ENCODE results near the gene RPS6KB2.

RPS6KB2 gene

DNA sequence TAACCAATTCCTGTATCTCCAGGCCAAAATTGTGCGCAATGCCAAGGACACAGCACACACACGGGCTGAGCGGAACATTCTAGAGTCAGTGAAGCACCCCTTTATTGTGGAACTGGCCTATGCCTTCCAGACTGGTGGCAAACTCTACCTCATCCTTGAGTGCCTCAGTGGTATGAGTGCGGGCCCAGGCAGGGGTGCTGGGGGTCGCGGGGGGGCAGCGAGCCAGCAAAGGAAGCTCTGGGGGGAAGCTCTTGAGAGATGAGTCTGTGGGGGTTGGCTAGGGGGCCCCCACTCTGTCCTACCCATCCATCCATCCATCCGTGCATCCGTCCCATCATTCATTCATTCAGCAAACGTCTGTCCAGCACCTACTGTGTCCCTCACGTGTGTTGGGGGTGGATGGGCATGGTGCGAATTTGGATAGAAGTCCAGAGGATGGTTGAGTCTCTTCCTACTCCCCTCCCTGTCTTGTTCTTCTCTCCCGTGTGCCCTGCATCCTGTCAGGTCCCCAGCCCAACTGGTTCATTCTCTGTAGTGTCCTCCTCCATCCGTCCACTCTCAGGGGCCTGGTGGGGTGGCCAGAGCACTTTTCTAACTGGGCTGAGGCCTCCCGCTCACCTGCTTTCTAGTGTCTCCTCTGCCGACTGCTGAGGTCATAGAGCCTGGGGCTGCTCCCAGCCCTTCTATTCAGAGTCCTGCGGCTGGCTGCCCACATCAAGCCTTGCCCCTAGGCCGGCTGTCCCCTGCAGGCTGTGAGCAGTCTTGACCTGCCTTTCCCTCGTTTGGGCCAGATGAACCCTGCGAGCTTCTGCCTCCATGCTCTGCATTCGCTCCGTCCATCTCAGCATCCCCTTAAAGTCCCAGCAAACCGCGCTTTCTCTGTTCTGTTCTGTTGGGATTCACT, 3.3 kb downstream of the RPS6KB2 start:
- no peak for DNase-seq

DNA sequence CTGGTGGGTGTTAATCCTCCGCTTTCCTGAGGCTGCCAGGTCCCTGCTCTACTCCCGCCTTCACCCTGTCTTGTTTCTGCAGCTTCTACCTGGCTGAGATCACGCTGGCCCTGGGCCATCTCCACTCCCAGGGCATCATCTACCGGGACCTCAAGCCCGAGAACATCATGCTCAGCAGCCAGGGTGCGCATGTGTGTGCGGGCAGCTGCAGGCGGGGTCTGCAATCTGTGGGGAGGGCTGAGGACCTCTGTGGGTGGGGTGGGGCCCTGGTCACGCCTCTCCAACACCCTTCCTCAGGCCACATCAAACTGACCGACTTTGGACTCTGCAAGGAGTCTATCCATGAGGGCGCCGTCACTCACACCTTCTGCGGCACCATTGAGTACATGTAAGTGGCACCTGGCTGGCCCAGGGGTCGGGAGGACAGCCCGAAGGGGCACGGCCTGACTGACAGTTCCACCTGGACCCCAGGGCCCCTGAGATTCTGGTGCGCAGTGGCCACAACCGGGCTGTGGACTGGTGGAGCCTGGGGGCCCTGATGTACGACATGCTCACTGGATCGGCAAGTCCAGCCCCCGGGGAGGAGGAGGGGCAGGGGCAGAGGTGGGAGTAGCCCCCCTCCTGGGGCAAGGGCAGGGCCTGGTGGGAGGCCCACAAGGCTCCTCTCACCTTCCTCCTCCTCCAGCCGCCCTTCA, 4.5 kb downstream of the RPS6KB2 start:
- DNase-seq = no peak

DNA sequence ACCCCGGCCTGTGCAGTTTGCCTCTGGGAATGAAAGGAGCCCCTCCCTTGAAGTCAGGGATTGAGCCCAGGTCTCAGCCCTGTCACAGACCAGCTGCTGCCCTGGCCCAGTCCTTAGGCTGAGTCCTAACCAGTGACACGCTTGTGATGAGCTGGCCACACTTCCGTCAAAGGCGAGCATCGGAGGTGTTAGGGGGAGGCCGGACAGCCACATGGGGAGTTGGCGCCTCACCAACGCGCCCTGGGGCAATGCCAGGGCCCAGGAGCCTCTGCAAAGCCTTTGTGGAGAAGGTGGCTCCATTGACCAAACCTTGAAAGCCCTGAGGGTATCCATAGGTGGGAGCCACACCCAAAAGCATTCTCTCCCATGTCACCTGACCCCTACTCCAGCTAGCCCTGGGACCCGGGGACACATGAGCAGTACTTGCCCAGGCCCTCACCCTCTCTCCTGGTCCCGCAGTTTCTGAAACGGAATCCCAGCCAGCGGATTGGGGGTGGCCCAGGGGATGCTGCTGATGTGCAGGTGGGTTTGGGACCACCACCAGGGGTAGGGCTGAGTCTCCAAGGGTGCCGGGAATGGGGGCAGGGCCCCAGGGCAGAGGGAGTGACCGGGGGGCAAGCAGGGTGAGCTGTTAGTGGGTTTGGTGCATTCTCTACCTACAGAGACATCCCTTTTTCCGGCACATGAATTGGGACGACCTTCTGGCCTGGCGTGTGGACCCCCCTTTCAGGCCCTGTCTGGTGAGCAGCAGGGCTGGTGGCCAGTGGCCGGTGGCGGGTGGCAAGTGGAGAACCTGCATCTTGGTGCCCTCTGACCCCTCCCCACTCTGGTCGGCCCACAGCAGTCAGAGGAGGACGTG, 5.5 kb downstream of the RPS6KB2 start:
- no peak for DNase-seq

DNA sequence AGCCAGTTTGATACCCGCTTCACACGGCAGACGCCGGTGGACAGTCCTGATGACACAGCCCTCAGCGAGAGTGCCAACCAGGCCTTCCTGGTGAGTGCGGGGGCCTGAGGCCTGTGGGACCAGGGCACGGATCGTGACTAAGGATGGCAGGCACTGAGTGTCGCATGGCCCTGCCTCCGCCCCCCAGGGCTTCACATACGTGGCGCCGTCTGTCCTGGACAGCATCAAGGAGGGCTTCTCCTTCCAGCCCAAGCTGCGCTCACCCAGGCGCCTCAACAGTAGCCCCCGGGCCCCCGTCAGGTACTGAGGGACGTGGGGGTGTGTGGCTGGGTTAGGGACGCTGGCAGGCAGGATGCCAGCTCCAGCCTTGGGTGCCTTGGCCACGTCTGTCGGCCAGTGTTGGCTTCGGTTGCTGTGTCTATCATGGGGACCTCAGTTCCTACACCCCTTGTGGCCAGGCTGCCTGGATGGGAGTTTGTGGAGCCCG, 6.1 kb downstream of the RPS6KB2 start:
- no peak for DNase-seq

DNA sequence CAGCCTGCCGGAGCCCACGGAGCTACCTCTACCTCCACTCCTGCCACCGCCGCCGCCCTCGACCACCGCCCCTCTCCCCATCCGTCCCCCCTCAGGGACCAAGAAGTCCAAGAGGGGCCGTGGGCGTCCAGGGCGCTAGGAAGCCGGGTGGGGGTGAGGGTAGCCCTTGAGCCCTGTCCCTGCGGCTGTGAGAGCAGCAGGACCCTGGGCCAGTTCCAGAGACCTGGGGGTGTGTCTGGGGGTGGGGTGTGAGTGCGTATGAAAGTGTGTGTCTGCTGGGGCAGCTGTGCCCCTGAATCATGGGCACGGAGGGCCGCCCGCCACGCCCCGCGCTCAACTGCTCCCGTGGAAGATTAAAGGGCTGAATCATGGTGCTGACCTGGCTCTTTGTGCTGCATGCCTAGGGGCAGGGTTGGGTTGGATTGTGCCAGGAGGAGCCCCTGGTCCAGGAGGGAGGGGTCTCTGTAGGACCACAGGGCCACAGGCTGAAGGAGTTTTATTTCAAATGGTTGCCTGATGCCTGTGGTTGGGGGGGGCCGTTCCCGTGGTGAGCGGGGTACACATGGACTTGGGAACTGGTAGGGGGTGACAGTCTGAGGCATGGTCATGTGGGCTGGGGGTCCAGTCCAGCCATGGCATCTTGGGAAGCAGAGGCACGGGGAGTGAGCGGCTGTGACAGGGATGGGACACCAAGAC, 6.9 kb downstream of the RPS6KB2 start:
- DNase-seq = no peak

DNA sequence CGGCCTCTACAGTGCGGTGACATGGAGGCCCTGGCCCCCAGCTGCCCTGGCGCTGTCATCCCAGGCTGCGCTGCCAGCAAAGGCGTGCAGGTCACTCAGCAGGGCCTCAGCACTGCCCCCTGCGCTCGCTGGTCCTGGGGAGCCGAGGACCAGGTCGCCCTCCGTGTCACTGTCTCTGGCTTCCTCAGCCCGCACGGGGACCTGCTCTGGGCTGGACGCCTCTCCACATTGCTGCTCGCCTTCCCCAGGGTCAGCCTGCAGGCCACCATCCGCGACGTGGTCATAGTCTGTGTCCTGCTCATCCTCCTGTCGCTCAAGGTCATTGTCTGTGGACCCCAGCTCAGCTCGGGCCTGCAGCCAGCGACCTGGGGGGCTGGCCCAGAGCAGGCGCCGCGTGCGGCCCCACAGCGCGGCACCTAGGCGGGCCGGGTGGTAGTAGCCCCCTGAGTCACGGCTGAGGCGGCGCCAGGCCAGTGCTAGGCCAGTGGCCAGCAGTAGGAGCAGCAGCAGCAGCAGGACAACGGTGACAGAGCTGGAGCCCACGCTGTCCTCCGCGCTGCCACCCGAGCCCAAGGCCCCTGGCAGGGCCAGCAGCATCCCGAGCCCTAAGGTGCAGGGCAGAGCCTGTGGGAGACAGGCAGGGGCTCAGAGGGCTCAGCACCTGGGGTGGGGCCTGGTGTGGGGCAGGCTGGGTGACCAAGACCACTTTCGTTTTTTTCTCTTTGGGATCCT, 7.6 kb downstream of the RPS6KB2 start:
- no peak for DNase-seq

DNA sequence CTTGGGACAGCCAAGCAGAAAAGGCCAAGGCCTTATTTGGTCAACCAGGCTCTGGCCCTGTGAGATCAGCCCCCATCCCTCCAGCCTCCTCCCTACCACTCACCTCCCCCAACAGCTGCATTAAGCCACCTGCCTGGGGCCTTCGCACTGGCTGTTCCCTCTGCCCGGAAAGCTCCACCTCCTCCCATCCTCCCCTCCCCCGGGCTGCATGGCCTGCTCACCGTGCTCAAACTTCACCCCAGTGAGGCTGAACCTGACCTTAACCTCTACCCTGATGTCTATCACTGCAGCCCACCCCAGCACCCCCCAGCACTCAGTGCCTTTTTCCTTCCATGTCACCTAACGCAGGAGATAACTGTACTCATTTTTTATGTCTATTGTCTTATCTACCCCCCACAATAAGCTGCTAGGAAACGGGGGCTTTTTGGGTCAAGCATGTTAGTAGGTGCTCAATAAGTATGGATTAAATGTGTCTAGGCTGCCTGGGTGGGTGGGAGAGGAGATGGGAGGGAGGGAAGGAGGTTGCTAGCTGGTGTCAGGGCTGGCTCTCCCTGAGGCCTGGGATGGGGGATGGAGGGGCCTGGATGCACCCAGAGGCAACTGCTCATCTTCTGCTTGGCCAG, 8.3 kb downstream of the RPS6KB2 start:
- no peak for DNase-seq

DNA sequence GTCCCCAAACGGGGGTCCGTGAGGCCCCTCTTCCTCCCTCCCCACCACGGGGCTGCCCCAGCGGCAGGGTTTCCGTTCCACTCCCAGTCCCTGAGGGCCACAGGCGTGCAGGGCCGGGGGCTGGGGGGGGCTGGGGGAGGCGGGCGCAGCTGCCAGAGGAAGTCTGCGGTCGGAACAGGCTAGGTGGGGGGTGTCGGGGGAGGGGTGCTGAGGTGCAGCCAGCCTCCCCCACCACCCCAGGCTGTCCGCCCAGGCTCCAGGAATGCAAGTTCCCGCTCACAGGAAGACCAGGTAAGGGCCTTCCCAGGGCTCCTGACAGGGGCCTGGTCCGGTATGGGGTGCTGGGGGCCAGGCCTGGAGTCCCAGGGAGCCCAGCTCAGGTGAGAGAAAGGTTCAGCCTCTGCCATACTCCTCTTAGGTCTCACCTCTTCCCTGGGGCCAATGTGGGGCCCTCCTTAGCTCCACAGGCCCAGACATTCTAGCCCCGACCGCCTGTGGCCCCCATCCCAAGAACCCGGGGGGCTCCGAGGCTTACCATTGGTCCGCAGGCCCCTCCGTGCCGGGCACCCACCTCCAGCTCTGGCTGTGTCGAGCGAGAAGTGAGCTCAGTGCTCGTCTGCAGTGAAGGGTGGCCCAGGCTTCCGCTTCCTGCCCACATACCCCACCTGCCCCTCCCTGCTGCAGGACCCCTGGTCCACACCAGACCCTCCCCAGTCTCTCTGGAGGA, 9.0 kb downstream of the RPS6KB2 start, which contains the start of gene PTPRCAP:
Gene PTPRCAP, minus strand, starts transcription at position 601 of the 727 bp plus-strand sequence. Its CDS starts 63 bp downstream, at position 538.
- no peak for DNase-seq

DNA sequence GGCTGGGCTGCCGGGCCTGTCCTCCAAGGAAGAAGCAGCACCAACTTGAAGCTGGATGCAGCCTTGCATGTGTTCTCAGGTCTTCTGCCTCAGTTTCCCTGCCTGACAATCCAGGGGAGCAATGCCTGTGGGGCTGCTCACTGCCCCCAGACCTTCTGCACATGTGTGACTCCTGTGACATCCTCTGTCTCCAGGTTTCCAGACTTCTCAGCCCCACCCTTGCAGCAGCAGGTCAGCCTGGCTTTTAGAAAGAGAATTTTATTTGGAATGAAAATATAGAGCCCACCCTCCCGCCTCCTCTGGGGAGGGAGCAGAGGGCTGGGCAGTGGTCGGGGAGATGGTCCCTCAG, 9.5 kb downstream of the RPS6KB2 start:
- no peak for DNase-seq

DNA sequence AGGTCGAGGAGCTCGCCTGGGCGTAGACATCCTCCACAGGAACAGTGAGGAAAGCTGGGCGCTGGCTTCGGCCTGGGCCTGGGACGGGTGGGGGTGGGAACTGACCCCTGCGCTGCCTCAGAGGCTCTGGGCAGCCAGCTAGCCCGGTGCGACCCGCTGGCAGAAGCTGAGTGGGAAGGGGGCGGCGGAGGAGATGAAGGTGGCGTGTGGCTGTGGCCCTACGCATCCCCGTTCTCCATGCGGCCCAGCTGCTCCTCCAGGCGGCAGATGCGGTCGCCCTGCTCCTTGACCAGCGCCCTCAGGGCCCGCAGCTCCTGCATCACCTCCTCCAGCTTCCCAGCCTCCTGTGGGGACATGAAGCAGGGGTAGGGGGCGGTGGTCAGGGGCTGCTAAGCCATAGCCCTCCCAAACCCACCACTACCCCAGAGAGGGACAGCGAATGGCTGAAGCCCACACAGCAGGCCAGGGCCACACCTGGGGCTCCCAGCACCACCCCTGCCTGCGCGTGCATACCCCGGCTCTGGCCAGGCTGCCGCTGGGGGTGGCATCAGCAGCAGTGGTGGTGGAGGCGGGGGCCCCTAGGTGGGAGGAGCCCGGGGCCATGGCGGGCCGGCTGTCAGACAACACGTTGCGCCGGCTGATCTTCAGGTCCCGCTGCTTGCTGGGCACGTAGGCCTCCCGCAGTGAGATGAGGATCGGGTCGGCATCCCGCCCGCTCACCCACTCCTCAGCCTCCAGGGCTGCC, 10.0 kb downstream of the RPS6KB2 start:
- no peak for DNase-seq

DNA sequence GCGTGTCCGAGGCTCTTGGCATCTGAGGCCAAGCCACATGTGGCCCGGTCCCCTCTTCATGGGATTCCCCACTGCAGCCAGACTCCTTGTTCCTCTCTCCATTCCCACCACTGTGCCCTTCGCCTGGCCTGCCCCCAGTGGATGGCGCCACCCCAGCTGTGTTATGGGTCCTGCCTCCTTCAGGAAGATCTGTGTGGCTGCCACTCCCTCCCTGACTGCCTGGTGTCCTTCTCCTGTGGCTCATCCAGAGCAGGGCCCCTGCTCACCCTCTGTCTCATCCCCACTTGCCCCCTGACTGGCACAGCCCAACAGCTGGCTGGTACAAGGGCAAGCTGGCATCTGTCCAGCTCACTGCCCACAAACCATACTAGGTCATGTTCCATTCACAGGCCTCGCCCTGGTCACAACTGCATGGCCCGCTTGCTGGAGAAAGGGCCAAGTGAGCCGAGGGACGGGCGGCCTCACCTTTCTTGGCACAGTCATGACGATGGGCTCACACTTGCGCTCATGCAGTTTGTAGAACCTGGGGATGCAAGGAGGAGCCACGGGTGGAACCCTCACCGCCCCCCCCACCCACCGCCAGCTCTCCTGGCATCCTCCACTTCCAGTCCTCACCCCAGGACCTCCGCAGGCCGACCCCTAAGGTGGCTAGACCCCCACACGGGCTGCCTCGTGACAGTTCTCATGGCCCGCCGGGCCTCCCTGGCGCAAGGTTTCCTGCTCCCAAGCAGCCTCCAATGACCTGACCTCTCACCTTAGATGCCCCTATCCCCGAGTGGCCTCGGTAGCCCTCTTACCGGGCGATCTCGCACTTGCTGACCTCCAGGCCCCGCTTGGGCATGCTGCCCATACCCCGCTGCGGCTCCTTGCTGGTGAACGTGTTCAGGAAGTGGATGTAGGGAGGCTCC, 11.3 kb downstream of the RPS6KB2 start:
- peak; percentile 61 to 72 for DNase-seq

DNA sequence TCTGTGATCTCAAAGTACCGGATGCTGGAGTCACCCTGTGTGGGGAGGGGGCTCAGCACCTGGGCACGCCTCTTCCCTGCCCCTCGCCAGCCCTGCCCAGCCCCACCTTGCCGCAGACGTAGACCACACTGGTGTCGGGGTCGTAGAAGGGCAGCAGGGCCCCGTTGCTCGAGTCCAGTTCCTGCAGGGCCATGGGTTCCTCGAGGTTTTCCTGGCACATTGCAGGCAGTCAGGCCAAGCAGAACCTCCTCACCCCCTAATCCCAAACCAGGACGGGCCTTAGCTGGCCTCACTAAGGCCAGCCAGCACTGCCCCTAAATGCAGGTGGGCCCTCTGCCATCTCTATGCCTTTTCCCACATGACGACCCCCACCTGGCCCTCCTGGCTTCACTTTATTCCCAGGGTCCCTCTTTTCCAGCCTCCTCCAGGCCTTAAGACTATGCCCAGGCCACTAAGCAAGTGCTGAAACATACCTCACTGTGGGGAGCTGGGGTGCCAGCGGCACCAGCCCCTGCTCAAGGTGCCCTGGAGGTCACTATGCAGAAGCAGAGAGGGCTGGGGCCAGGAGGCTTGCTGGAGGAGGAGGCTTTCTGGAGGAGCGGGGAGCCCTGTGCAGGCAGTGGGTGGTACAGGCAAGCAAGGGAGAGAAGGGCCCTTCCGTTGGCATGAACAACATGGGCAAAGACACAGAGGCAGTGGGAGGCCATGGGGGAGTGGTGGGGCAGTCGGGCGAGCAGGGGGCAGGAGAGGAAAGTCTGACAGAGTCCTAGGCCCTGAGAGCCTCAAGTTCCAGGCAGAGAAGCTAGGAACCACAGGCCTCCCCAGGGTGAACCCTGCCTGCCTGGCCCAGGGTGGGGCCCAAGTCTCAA, 12.2 kb downstream of the RPS6KB2 start:
- DNase-seq = no peak

DNA sequence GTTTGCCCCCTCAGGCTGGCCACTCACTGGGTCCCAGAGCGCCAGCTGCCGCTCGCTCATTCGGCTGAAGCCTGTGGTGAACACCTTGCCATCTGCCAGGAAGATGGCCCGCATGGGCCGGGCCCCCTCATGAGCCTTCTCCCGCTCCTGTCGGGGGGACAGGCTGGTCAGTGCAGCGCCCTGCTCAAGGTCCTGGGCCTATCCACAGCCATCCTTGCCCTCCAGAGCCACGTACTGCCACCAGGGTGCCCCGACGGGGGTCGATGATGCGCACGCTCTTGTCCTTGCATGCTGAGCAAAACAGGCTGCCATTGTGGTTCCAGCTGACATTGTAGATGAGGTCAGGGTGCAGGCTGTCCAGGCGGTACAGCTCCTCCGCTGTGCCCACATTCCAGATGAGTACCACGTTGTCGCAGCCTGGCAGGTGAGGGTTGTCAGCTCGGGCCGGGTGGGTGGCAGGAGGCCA, 12.8 kb downstream of the RPS6KB2 start:
- DNase-seq = no peak

DNA sequence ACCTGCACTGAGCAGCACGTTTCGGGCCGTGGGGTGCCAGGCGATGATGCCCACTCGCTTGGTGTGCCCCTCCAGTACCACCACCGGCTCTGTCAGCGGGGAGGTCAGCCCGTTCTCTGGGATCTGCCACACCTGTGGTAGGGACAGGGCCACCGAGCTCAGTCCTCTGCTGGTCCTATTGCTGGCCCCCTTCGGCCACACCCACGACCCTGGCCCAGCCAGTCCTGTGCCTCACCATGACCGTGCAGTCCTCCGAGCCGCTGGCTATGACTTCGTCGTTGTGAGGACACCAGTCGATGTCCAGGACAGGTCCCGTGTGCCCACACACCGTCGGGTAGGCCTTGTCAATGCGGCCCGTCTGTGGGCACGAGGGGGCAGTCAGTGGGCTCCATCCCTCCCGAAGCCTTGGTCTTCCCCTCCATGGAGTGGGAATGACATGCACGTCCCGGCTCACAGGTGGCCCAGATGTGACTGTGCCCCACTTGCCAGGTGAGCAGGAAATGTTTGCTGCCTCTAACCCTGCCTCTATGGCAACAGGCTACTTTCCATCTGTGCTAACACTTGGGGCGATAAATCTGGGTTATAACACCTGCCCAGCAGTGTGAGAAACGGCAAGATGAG, 13.5 kb downstream of the RPS6KB2 start:
- DNase-seq = no peak

DNA sequence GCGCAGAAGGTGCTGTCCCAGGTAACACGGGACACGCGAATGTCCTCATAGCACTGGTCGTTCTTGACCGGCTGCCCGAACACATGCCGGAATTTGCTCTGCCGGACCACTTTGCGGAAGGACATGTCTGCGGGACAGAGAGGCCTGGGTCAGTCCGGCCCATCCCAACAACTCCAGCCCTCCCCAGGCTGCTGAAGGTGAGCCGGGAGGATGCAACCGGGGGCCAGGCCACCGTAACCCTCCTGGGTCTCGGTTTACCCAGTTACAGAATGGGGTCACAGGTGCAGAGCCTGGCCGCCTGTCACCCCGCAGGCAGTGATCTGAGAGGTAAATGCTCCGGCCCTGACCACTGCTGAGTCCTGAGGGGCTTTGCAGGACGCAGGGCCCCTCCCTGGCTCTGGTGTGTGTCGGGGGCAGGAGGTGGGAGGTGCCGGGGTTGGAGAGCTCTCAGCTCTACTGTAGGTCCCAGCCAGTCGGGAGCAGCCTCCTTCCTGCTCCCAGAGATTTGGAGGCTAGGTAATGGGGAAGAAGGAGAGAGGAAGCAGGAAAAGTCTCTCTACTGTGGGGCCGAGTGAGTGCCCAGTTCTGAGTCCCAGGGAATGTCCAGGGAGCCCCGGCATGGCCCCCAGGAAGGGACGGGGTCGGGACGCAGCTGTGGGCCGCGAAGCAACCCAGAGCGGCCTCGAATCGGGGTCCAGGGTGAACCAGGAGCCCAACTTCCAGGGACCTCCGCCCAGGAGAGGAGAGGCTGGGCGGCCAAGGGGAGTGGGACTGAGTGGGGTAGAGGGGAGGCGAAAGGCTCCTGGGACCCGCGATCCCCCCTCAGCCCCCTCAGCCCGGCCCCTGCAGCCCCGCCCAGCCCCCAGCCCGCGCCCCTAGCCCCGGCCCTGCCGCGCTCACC, 14.5 kb downstream of the RPS6KB2 start:
- no peak for DNase-seq

DNA sequence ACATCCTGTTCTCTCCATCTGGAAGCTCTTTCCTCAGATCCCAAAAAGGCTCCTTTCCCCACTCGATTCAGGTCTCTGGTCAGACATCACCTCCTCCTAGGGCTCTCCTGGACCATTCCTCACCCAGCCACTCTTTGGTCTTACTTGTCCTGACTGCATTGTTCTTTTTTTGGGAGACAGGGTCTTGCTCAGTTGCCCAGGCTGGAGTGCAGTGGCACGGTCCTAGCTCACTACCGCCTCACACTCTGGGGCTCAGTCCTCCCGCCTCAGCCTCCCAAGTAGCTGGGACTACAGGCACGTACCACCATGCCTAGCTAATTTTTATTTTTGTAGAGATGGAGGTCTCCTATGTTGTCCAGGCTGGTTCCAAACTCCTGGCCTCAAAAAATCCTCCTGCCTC, 17.2 kb downstream of the RPS6KB2 start:
- no peak for DNase-seq
